Esophagus squamous epithelium (tissue), 4 donors: ENCODE measurements around the gene CDK8.

Experiments used
- POLR2A ChIP-seq, 4 donors: fragments of 450-650 bp; IDR thresholded peaks; one replicate each; pipeline ENCODE4 v1.6.1; 2017; ENCODE audit warnings: antibody characterized with exemption in 4 of 4, mild to moderate bottlenecking in 4 of 4, moderate library complexity in 3 of 4
- TF ChIP-seq, protein P1 (sequence below), 6 experiments: fragments of 450-650 bp in 4 of 6; fragments of 200-600 bp in 2 of 6; sonication (generic) in 2 of 6; IDR thresholded peaks; one replicate each; pipeline ENCODE4 v1.5.1; 2016 to 2019; ENCODE audit warnings: antibody characterized with exemption in 6 of 6, mild to moderate bottlenecking in 4 of 6, moderate library complexity in 4 of 6

DNA sequence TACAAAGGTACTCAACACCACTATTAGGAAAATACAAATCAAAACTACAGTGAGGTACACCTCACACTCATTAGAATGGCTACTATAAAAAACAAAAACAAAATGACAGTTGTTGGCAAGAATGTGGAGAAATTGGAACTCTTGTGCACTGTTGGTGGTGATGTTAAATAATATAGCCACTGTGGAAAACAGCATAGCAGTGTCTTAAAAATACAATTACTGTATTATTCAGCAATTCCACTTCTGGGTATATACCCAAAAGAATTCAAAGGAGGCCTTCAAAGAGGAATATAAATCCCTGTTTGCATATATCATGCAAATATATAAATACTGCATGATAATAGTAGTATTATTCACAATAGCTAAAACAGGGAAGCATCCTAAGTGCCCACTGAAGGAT lies 66.8 kb downstream of the CDK8 start:
- TF ChIP-seq, protein P1, sequence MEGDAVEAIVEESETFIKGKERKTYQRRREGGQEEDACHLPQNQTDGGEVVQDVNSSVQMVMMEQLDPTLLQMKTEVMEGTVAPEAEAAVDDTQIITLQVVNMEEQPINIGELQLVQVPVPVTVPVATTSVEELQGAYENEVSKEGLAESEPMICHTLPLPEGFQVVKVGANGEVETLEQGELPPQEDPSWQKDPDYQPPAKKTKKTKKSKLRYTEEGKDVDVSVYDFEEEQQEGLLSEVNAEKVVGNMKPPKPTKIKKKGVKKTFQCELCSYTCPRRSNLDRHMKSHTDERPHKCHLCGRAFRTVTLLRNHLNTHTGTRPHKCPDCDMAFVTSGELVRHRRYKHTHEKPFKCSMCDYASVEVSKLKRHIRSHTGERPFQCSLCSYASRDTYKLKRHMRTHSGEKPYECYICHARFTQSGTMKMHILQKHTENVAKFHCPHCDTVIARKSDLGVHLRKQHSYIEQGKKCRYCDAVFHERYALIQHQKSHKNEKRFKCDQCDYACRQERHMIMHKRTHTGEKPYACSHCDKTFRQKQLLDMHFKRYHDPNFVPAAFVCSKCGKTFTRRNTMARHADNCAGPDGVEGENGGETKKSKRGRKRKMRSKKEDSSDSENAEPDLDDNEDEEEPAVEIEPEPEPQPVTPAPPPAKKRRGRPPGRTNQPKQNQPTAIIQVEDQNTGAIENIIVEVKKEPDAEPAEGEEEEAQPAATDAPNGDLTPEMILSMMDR (IDR thresholded peaks at IDR 0.05) = no peak
- no peak for TF ChIP-seq POLR2A (IDR thresholded peaks at IDR 0.05)
